IMR-90 (cell line): Measurements from ENCODE around the gene CFH. TPM values are rescaled to one million over a fixed set of nuclear protein-coding genes. Genes with fewer than 3 reads are reported as not detected.

ENCODE experiments used
- ATAC-seq: fragments of 200-7000 bp; cut with Tn5 transposase; 2 replicates; pipeline ENCODE4 v1.9.1; 2020; ENCODE audit warnings: low read depth, mild to moderate bottlenecking, moderate library complexity
- BruUV-seq: library from RNA; stranded (reverse); fragments of 400-500 nt; replicated peaks from 2 replicates; lab custom pipeline; 2021; lab: Mats Ljungman, UMichigan
- CTCF ChIA-PET: fragments of 300-600 bp; formaldehyde crosslinking; extraction: SDS; loops from one replicate; lab custom pipeline; 2021; ENCODE audit warnings: antibody characterized with exemption; lab: Yijun Ruan, JAX
- POLR2A ChIA-PET: fragments of 300-600 bp; sonication (Branson Sonifier 250); formaldehyde crosslinking; loops from one replicate; lab custom pipeline; 2022; ENCODE audit warnings: antibody characterized with exemption; ENCODE audit not compliant: unreplicated experiment; lab: Charles Lee
- DNase-seq: peaks from one replicate; pipeline ENCODE4 v3.0.0; 2013
- H2AFZ ChIP-seq: replicated peaks from 2 replicates; pipeline ENCODE3; 2013; ENCODE audit warnings: low read length, mild to moderate bottlenecking; ENCODE audit not compliant: poor library complexity
- H2AK5ac ChIP-seq: 2 replicates; pipeline ENCODE4 v1.6.1; 2013; ENCODE audit warnings: low read depth, low read length, inconsistent platforms
- H2AK9ac ChIP-seq: replicated peaks from 2 replicates; pipeline ENCODE3; 2013; ENCODE audit warnings: mild to moderate bottlenecking, low read depth, low read length, moderate library complexity; ENCODE audit not compliant: poor library complexity
- H2BK120ac ChIP-seq: 2 replicates; pipeline ENCODE4 v1.6.1; 2013; ENCODE audit warnings: low read depth, low read length, inconsistent platforms
- H2BK15ac ChIP-seq: 3 replicates; pipeline ENCODE4 v1.6.1; 2013; ENCODE audit warnings: low read depth, low read length, inconsistent platforms
- H2BK20ac ChIP-seq: 2 replicates; pipeline ENCODE4 v1.6.1; 2013; ENCODE audit warnings: low read depth, mild to moderate bottlenecking, inconsistent platforms, low read length, moderate library complexity
- H2BK5ac ChIP-seq: 2 replicates; pipeline ENCODE4 v1.6.1; 2013; ENCODE audit warnings: mild to moderate bottlenecking, low read depth, low read length, inconsistent platforms; ENCODE audit not compliant: poor library complexity, severe bottlenecking
- H3K14ac ChIP-seq: replicated peaks from 2 replicates; pipeline ENCODE4 v1.6.1; 2013; ENCODE audit warnings: low read depth, low read length, inconsistent platforms
- H3K18ac ChIP-seq: 2 replicates; pipeline ENCODE4 v1.6.1; 2013; ENCODE audit warnings: low read depth, low read length, control low read depth
- H3K23ac ChIP-seq: 2 replicates; pipeline ENCODE4 v1.6.1; 2013; ENCODE audit warnings: low read depth, low read length, inconsistent platforms
- H3K27ac ChIP-seq: 2 replicates; pipeline ENCODE4 v1.5.1; 2013; ENCODE audit warnings: mild to moderate bottlenecking, control low read depth, low read length; ENCODE audit not compliant: insufficient read depth
- H3K27me3 ChIP-seq: 2 replicates; pipeline ENCODE4 v1.6.1; 2013; ENCODE audit warnings: low read length; ENCODE audit not compliant: control insufficient read depth, insufficient read depth
- H3K36me3 ChIP-seq: 2 replicates; pipeline ENCODE4 v1.6.1; 2013; ENCODE audit warnings: low read length, mixed read lengths; ENCODE audit not compliant: control insufficient read depth, insufficient read depth
- H3K4ac ChIP-seq: 2 replicates; pipeline ENCODE4 v1.6.1; 2013; ENCODE audit warnings: low read depth, low read length, inconsistent platforms
- H3K4me1 ChIP-seq: 2 replicates; pipeline ENCODE4 v1.6.1; 2013; ENCODE audit warnings: low read length, mixed read lengths; ENCODE audit not compliant: control insufficient read depth, insufficient read depth
- H3K4me2 ChIP-seq: 2 replicates; pipeline ENCODE4 v1.6.1; 2013; ENCODE audit warnings: low read depth, mild to moderate bottlenecking, control low read depth, low read length, moderate library complexity
- H3K4me3 ChIP-seq: 2 replicates; pipeline ENCODE4 v1.5.1; 2013; ENCODE audit warnings: low read depth, mild to moderate bottlenecking, control low read depth, low read length, moderate library complexity; ENCODE audit not compliant: insufficient read depth
- H3K56ac ChIP-seq: 2 replicates; pipeline ENCODE4 v1.6.1; 2013; ENCODE audit warnings: low read length, inconsistent platforms; ENCODE audit not compliant: insufficient read depth; ENCODE audit errors: extremely low read depth
- H3K79me1 ChIP-seq, 2 experiments: 2 replicates each; pipeline ENCODE4 v1.6.1; 2013; ENCODE audit warnings: low read length in 2 of 2, inconsistent platforms in 1 of 2, low read depth in 1 of 2
- H3K9ac ChIP-seq: 2 replicates; pipeline ENCODE4 v1.6.1; 2013; ENCODE audit warnings: low read depth, low read length, control low read depth
- H3K9me1 ChIP-seq: 2 replicates; pipeline ENCODE4 v1.6.1; 2013; ENCODE audit warnings: low read length, inconsistent platforms; ENCODE audit not compliant: insufficient read depth
- H3K9me3 ChIP-seq: 2 replicates; pipeline ENCODE4 v1.6.1; 2013; ENCODE audit warnings: low read length; ENCODE audit not compliant: control insufficient read depth, insufficient read depth
- H4K20me1 ChIP-seq: 2 replicates; pipeline ENCODE4 v1.6.1; 2013; ENCODE audit warnings: low read length, inconsistent platforms; ENCODE audit not compliant: insufficient read depth
- H4K5ac ChIP-seq: 2 replicates; pipeline ENCODE4 v1.6.1; 2013; ENCODE audit warnings: mild to moderate bottlenecking, low read depth, low read length, control low read depth
- H4K8ac ChIP-seq, 2 experiments: 2 replicates each; pipeline ENCODE4 v1.6.1; 2013; ENCODE audit warnings: low read depth in 2 of 2, low read length in 2 of 2, control low read depth in 1 of 2, inconsistent platforms in 1 of 2
- H4K91ac ChIP-seq: 2 replicates; pipeline ENCODE4 v1.6.1; 2013; ENCODE audit warnings: low read depth, low read length, inconsistent platforms; ENCODE audit not compliant: insufficient read depth
- BHLHE40 ChIP-seq: fragments of 150-350 bp; IDR thresholded peaks from 2 replicates; pipeline ENCODE4 v1.6.1; 2016; ENCODE audit warnings: mild to moderate bottlenecking, low read depth, low read length
- CEBPB ChIP-seq: IDR thresholded peaks from 2 replicates; pipeline ENCODE4 v1.6.1; 2012; ENCODE audit warnings: low read depth, low read length, improper control_type of control experiment
- CHD1 ChIP-seq: IDR thresholded peaks from 2 replicates; pipeline ENCODE4 v1.6.1; 2012; ENCODE audit warnings: low read depth, low read length, improper control_type of control experiment
- FOS ChIP-seq: fragments of 150-350 bp; IDR thresholded peaks from 2 replicates; pipeline ENCODE4 v1.6.1; 2016; ENCODE audit warnings: low read depth, low read length
- MAFK ChIP-seq: IDR thresholded peaks from 2 replicates; pipeline ENCODE4 v1.6.1; 2012; ENCODE audit warnings: low read depth, low read length, improper control_type of control experiment
- MAZ ChIP-seq: IDR thresholded peaks from 2 replicates; pipeline ENCODE4 v1.6.1; 2012; ENCODE audit warnings: low read depth, mild to moderate bottlenecking, low read length, improper control_type of control experiment, moderate library complexity, borderline replicate concordance
- MXI1 ChIP-seq: IDR thresholded peaks from 2 replicates; pipeline ENCODE4 v1.6.1; 2012; ENCODE audit warnings: low read depth, mild to moderate bottlenecking, low read length, moderate library complexity, borderline replicate concordance
- NFE2L2 ChIP-seq: fragments of 150-350 bp; IDR thresholded peaks from 2 replicates; pipeline ENCODE4 v1.6.1; 2016; ENCODE audit warnings: low read depth, mild to moderate bottlenecking, low read length
- POLR2A ChIP-seq: IDR thresholded peaks from 2 replicates; pipeline ENCODE4 v1.6.1; 2012; ENCODE audit warnings: mild to moderate bottlenecking, low read depth, low read length
- RAD21 ChIP-seq: IDR thresholded peaks from 2 replicates; pipeline ENCODE4 v1.6.1; 2012; ENCODE audit warnings: low read length, improper control_type of control experiment
- RCOR1 ChIP-seq: IDR thresholded peaks from 2 replicates; pipeline ENCODE4 v1.6.1; 2012; ENCODE audit warnings: mild to moderate bottlenecking, low read length, improper control_type of control experiment; ENCODE audit not compliant: insufficient replicate concordance
- RFX5 ChIP-seq: IDR thresholded peaks from 2 replicates; pipeline ENCODE4 v1.8.0; 2012; ENCODE audit warnings: low read depth, mild to moderate bottlenecking, low read length, moderate library complexity
- dilution Hi-C: fragments of 300-500 bp; cut with HindIII; formaldehyde crosslinking; loops from one replicate; pipeline ENCODE4 v1.14.3; 2018; ENCODE audit warnings: low sequenced_read_pairs; ENCODE audit not compliant: unreplicated experiment
- in situ Hi-C: fragments of 300-500 bp; cut with MboI; formaldehyde crosslinking; loops from 3 replicates; pipeline ENCODE4 v1.14.3; 2019; ENCODE audit warnings: low sequenced_read_pairs, inconsistent platforms, mixed read lengths
- intact Hi-C: fragments of 100-400 bp; cut with micrococcal nuclease; formaldehyde crosslinking; loops from 2 replicates; pipeline ENCODE4 v1.10.0; 2022
- polyA plus RNA-seq, 3 experiments: library from polyadenylated mRNA; depleted of rRNA; stranded (reverse); fragments of >200 nt; gene quantifications; 2 replicates each; pipeline ENCODE4 v1.2.3, GENCODE V29; 2012; ENCODE audit warnings: low replicate concordance in 1 of 3
- total RNA-seq: library from RNA; depleted of rRNA; stranded (reverse); fragments of >200 nt; gene quantifications from 2 replicates; pipeline ENCODE4 v1.2.3, GENCODE V29; 2012
- TF ChIP-seq, protein P1 (sequence below): conservative IDR thresholded peaks from 2 replicates; pipeline ENCODE4 v1.5.1; 2012; ENCODE audit warnings: mild to moderate bottlenecking, low read depth, low read length, improper control_type of control experiment
- TF ChIP-seq, protein P2 (sequence below): fragments of 150-350 bp; IDR thresholded peaks from 2 replicates; pipeline ENCODE4 v1.6.1; 2017; ENCODE audit warnings: mild to moderate bottlenecking, antibody characterized with exemption, low read length, low read depth

Gene CFH
- total and polyA plus RNA-seq, 2 of the 4 experiments (the other 2 are of a cell fraction), result 6.3 to 12.1 TPM

DNA sequence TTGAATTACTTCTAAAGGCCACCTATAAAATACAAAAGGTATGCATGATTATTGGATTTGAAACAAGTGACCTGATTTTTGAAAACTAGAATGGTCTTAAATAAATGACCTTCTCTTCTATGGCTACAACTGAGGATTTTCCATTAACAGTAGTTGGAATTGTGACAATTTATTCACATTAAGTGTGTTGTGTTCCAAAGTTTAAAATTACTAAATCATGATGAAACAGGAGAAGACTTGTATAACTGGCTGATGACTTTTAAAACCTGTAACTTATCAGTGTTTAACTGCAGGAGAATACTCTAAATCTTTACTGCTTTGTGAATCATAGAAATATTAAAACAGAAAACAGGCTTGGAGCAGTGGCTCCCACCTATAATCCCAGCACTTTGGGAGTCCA is 48.2 kb upstream of the CFH start:
- Histone ChIP-seq H3K56ac (no peak overlapping the region), H4K20me1 (no peaks in the 10 kb centered on the region), H3K27ac (no peak overlapping the region), H4K8ac (no peak overlapping the region), H3K9me1 (no peaks in the 10 kb centered on the region), H3K14ac (no peak overlapping the region), H3K23ac (no peak overlapping the region), H2BK15ac (no peak overlapping the region), H2BK120ac (no peak overlapping the region), H2BK20ac (no peak overlapping the region), H3K4me2 (no peak overlapping the region), H2AK9ac (no peak overlapping the region), H3K4me3 (no peak overlapping the region), H3K4me1 (no peaks in the 10 kb centered on the region), H3K4ac (no peak overlapping the region), H3K18ac (no peak overlapping the region), H2AFZ (no peak overlapping the region), H3K27me3 (no peaks in the 10 kb centered on the region), H3K36me3 (no peaks in the 10 kb centered on the region), H4K5ac (no peak overlapping the region), H2AK5ac (no peak overlapping the region), H4K91ac (no peak overlapping the region), H3K9ac (no peak overlapping the region), H3K79me1 (no peaks in the 10 kb centered on the region), H2BK5ac (no peak overlapping the region), H3K9me3 (no peaks in the 10 kb centered on the region)
- ChIA-PET CTCF (no interaction called here), POLR2A (no interaction called here)
- no peak for DNase-seq
- no TSS peak for BruUV-seq
- TF ChIP-seq, protein P1, sequence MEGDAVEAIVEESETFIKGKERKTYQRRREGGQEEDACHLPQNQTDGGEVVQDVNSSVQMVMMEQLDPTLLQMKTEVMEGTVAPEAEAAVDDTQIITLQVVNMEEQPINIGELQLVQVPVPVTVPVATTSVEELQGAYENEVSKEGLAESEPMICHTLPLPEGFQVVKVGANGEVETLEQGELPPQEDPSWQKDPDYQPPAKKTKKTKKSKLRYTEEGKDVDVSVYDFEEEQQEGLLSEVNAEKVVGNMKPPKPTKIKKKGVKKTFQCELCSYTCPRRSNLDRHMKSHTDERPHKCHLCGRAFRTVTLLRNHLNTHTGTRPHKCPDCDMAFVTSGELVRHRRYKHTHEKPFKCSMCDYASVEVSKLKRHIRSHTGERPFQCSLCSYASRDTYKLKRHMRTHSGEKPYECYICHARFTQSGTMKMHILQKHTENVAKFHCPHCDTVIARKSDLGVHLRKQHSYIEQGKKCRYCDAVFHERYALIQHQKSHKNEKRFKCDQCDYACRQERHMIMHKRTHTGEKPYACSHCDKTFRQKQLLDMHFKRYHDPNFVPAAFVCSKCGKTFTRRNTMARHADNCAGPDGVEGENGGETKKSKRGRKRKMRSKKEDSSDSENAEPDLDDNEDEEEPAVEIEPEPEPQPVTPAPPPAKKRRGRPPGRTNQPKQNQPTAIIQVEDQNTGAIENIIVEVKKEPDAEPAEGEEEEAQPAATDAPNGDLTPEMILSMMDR, result no peak
- TF ChIP-seq MXI1 (no peak), MAFK (no peak), CEBPB (no peak), MAZ (no peak), POLR2A (no peak), RFX5 (no peak), NFE2L2 (no peak), RCOR1 (no peak), CHD1 (no peak), FOS (no peak), BHLHE40 (no peak), RAD21 (no peak)
- TF ChIP-seq, protein P2, sequence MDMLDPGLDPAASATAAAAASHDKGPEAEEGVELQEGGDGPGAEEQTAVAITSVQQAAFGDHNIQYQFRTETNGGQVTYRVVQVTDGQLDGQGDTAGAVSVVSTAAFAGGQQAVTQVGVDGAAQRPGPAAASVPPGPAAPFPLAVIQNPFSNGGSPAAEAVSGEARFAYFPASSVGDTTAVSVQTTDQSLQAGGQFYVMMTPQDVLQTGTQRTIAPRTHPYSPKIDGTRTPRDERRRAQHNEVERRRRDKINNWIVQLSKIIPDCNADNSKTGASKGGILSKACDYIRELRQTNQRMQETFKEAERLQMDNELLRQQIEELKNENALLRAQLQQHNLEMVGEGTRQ, result no peak
- in situ Hi-C loops, result no loop called here
- dilution Hi-C loops, result no loop called here
- intact Hi-C loops, result no loop called here
- no peak for ATAC-seq
